LNCaP clone FGC (cell line): Measurements from ENCODE around the gene PIK3IP1.
A peak's percentile ranks its signal among the peaks of the same experiment; 100 is the strongest.

Experiments
- DNase-seq: peaks from one replicate; pipeline ENCODE4 v3.0.0-alpha.2; 2011; ENCODE audit warnings: low read depth
- H3K4me3 ChIP-seq: 2 replicates; pipeline ENCODE4 v1.5.1; 2011; ENCODE audit warnings: mild to moderate bottlenecking, low read depth, low read length, control low read depth
- TF ChIP-seq, protein P1 (sequence below): IDR thresholded peaks from 2 replicates; pipeline ENCODE4 v1.5.1; 2012; ENCODE audit warnings: mild to moderate bottlenecking; ENCODE audit not compliant: control insufficient read depth, insufficient read depth; ENCODE audit errors: extremely low read depth

Gene PIK3IP1

DNA sequence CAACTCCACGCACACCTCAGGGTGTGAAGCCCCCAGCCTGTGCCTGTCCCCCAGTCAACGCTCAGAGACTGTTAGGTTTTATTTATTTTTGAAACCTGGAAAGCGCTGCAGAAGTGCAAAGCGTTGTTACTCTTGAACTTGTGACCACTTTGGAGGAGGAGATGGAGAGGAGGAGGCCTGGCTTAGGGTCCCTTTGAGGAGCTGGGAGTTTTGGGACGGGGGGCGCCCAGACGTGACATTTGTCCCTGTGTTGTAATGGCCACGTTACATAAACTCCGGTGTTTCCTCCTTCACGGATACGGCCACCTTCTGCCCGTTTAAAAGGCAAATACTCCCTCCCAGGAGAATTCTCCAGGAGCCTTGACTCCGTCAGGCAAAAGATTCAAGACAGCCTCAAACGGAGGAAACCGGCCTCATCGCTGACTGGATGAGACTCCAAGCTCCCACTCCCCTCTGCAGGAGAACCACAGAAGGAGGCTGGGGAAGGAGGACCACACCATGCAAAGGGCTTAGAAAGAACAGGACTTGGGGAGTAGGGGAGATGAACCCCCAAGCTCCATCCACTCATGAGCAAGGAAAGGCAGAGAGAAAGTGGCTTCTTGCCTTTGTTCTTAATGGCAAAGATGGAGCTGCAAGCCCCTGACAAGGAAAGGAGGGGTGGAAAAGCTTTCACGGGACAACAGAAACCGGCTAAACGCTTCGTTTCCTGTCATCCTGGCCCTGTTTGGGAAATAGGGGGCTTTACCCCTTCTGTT, 630 bp downstream of the PIK3IP1 start:
- H3K4me3 ChIP-seq = peak overlapping the region; percentile 61
- DNase-seq = no peak

DNA sequence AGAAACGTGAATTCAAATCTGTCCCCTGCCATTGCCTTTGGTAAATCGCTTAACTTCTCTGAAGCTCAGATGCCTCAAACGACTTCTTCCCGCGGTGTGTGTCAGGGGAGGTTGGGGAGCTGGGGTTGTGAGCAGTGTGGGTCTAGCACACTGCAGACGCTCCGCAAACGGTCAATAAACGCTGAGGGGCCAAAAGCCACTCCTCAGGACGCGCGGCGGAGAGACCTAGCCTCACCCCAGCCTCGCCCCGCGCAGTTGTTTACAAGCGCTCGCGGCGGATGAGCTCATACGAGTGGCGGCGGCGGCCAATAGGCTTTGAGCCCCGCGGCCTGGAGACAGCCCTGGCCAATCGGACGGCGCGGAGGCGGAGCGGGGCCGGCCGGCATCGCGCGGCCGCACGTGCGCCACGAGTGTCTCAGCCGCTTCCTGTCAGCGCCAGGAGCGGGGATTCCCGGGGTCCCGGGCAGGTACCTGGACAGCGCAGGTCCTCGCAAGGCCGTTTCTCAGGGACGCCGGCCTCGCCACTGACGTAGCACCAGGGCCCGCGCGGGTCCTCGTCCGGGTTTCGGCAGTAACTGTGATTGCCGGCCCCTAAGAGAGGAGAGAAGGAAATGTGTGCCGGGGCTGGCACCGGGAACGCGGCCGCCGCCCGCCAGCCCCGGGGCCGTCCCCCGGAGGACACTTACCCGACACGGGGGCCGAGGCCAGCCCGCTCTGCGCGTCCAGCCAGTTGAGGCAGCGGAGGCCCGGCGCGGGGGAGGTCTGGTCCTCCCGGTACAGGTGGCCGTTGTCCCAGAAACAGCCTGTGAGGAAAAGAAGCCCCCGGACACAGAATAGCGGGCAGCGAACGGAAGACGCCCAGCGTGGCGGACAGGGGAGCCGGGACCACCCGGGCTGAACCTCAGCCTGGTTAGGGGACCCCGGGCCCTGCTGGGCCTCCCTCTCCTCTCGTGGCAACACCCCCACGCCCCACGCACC, 1.5 kb downstream of the PIK3IP1 start:
- TF ChIP-seq, protein P1, sequence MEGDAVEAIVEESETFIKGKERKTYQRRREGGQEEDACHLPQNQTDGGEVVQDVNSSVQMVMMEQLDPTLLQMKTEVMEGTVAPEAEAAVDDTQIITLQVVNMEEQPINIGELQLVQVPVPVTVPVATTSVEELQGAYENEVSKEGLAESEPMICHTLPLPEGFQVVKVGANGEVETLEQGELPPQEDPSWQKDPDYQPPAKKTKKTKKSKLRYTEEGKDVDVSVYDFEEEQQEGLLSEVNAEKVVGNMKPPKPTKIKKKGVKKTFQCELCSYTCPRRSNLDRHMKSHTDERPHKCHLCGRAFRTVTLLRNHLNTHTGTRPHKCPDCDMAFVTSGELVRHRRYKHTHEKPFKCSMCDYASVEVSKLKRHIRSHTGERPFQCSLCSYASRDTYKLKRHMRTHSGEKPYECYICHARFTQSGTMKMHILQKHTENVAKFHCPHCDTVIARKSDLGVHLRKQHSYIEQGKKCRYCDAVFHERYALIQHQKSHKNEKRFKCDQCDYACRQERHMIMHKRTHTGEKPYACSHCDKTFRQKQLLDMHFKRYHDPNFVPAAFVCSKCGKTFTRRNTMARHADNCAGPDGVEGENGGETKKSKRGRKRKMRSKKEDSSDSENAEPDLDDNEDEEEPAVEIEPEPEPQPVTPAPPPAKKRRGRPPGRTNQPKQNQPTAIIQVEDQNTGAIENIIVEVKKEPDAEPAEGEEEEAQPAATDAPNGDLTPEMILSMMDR = no peak
- peak; percentile 79 for DNase-seq
- peak overlapping the region; percentile 61 for H3K4me3 ChIP-seq

More for the DNA sequence above, 630 bp downstream of the PIK3IP1 start:
- TF ChIP-seq, protein P1 = no peak

DNA sequence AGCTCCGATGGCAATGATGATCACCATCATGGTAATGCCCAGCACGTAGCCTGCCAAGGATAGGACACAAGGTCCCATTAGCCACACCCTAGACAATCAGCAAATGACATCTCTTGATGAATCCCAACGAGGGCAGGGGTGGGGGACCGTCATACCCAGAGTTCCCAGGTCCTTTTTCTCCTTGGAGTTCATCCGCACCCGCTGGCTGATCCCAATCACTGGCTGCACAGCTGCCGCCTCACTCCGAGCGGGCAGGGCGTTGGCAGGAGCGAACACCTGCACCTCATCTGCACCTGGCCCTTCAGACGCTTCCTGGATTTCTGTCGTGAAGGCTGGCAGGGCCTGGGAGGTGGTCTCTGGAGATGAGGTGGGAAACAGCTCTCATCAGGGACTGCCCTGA, 2.9 kb downstream of the PIK3IP1 start:
- TF ChIP-seq, protein P1 = no peak
- DNase-seq = no peak

DNA sequence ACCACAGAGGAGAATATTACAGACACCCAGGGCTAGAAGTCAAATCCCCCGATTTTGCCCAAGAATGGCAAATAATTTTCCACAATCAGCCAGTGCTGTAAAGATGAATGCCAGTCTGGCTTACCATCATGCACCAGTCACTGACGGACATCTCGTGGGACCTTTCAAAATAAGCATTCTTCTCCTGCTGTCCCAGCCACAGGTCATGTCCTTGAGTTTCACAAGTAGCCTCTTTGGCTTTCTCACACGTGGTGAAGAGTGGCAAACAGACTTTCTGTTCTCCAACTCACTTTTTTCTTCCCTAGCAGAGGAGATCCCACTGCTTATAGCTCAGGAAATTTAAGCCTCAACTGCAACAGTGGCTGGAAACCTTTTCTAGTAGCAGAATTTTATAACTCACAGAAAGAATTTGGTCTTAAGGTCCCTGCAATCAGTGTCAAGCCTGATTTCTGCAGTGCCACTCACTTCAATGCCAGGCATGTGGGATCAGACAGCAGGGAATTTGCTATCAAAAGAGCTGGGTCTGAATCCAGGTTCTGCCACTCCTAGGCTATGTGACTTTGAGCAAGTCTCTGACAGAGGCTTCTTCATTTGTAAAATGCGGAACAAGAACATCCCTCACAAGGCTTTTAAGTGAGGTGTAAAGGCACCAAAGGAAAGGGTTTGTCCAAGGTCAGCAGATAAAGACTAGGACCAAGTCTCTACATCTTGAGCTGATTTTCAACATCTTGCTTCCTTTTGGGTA, 3.6 kb downstream of the PIK3IP1 start:
- H3K4me3 ChIP-seq = no peak overlapping the region
- TF ChIP-seq, protein P1 = no peak
- DNase-seq = no peak

More for the DNA sequence above, 2.9 kb downstream of the PIK3IP1 start:
- H3K4me3 ChIP-seq = no peak overlapping the region

DNA sequence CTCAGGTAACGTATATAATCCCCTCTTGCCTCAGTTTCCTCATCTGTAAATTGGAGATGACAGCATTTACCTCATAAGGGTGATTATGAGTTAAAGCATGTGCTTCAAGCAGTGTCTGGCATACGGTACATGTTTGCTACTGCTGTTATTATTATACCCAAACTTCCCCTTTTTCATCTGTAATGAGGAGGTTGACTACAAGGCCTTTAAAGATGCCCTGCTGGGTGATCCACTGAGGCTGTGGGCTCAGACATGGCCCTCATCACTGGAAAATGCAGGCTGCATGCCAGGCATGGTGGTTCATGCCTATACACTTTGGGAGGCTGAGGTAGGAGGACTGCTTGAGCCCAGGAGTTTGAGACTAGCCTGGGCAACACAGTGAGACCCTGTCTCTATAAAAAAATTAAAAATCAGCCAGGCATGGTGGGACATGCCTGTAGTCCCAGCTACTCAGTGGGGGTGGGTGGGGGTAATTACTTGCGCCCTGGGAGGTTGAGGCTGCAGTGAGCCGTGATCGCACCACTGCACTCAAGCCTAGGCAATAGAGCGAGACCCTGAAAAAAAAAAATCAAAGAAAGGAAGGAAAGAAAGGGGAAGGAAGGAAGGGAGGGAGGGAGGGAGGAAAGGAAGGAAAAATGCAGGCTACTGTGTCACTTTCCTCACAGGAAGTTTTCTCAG, 4.3 kb downstream of the PIK3IP1 start:
- TF ChIP-seq, protein P1 = no peak
- no peak overlapping the region for H3K4me3 ChIP-seq
- no peak for DNase-seq
